GM19099 (cell line): Measurements from ENCODE around the gene EPS8L2.

Experiments
- POLR2A ChIP-seq: IDR thresholded peaks from 3 replicates; pipeline ENCODE4 v1.6.1; 2011; ENCODE audit warnings: low read depth; ENCODE audit not compliant: insufficient read length; ENCODE audit errors: extremely low read depth

Gene EPS8L2

GRCh38 chr11:724778-725386 lies 18.9 kb downstream of the EPS8L2 start:
- TF ChIP-seq POLR2A = no peak

GRCh38 chr11:725624-726202 lies 19.7 kb downstream of the EPS8L2 start:
- peak; percentile 22 for TF ChIP-seq POLR2A

GRCh38 chr11:726278-727220 lies 20.5 kb downstream of the EPS8L2 start:
- no peak for TF ChIP-seq POLR2A

GRCh38 chr11:727281-727701 lies 21.3 kb downstream of the EPS8L2 start:
- no peak for TF ChIP-seq POLR2A

DNA sequence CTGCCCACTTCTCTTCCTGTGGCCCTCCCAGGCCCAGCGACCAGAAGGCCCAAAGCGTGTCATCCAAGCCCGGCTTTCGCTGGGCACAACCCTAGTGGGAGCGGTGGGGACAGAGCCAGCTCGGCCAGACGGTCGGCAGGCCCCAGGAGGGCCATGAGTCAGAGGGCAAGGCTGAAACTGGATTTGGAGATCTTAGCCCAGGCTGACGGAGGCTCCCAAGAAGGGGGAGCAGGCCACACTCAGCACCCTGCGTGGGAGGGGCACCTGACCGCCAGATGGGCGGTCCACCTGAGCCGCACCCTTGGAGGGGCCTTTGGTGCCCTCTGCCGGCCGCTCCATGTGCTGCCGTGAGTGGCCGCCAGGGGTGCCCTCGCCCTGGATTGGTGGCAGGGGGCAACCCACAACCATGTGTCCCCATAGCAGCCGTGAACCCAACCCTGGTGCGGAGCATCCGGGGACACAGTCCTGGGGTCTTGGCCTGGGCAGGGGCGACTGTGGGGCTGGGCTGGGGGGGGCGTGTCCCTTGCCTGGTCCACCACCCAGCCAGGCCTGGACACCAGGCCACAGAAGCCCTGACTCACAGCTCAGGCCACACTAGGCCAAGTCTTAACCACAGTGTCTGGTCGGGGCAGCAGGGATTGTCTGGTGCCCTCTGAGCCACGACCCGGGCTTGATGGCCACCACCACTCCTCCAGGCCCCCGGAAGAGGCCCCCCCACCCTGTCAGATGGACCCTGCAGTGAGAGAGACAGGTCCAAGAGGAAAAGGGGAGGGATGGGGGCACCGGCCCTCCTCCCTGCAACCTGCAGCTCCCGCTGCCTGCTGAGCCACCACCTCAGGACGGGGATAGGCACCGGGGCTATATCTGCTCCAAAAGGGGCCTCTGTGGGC lies 22.1 kb downstream of the EPS8L2 start:
- TF ChIP-seq POLR2A = no peak

DNA sequence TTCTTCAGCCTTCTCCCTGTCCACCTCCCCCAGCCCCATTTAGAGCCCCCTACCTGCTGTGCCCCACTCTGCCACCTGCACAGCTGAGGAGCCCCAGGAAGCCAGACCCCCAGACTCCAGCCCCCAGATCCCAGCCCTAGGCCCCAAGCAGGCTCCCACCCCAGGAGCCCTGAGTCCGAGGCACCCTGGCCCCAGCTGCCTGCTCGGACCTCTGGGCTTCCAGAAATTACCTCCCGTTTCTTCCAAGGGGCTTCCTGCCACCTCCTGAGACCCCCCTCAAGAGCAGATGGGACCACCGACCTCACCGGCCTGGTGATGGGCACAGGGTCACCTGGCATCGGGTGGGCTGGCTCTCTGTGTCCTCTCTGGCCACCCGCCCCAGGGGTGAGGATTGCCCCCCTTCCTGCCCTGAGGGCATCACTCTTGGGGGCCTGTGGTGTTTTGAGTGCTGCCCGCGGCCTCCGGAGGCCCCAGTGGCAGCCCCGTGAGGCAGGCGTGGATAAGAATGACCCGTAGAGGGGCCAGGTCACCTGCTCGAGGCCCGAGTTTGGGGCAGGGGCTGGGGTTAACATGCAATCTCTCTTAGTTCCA lies 23.0 kb downstream of the EPS8L2 start:
- no peak for TF ChIP-seq POLR2A

DNA sequence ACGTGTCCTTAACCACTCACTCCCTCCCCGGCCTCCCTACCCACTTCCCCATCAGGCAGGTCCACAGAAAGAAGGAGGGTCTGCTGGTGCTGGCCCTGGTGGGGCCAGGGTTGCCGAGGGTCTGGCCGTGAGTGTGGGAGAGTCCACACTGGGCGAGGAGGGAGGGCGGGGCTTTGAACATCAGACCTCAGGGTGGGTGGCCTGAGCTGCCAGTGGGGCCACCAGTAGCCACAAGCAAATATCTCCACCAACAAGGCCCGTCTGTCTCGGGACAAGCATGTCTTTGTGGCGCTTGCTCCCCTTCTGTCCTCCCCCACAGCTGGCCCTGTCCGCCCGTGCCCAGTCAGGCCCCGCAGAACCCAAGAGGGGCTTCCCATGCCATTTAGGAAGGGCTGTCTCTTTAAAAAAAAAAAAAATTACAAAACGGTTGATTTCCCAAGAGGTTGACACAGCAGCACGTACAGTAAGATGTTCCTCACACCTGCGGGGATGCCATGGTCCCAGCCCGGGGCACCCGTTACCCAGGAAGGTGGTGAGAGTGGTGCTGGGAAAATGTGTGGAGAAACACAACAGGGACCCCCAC lies 23.6 kb downstream of the EPS8L2 start:
- no peak for TF ChIP-seq POLR2A

DNA sequence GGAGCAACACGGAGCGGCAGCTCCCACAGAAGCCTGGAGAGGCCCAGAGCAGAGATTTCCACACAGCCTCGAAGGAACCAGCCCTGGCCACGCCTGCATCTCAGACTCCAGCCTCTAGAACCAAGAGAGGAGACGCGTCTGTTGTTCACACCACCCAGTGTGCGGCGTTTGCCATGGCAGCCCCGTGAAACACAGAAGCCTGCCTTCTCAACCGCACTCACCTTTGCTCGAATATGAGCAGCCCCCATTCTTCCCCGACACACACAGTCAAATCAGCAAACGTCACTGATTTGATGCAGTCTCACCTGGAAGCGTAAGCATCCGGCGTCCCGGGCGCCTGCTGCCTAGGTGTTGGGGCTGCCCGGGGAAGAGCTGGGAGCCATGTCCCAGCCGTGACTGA lies 27.0 kb downstream of the EPS8L2 start:
- TF ChIP-seq POLR2A = no peak

GRCh38 chr11:737366-737765 lies 31.3 kb downstream of the EPS8L2 start:
- no peak for TF ChIP-seq POLR2A

DNA sequence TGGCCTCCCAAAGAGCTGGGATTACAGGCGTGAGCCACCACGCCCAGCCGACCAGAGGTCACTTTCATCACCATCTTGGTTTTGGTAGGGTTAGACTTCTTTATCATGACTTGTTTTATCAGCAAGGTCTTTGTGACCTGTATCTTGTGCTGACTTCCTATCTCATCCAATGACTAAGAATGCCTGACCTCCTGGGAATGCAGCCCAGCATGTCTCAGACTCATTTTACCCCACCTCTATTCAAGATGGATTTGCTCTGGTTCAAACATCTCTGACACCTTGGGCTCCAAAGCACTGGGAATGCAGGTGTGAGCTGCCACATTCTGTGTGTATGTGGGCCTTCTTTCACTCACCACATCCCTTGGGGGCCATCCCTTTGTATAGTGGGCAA lies 36.1 kb downstream of the EPS8L2 start:
- no peak for TF ChIP-seq POLR2A

- no peak for TF ChIP-seq POLR2A
These were observed 36.7 kb downstream of the EPS8L2 start for GRCh38 chr11:742571-743201.

DNA sequence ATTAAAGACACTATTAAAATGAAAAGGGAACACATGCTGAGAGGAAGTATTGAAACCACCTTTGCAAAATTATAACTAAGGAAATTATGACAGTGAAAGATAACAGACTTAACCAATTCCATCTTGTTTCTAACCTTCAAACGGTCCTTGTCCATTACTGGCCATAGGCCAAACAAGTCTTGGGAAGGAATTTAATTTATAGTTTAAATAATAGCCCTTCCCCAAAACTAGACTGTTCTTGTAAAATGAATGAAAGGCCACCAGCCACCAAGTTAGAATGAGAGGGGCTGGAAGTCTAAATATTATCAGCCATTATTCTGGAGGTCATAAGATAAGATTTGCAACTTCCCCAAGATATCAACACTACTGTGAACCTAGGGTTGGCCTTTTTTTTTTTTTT lies 39.4 kb downstream of the EPS8L2 start:
- TF ChIP-seq POLR2A = no peak

- TF ChIP-seq POLR2A = no peak
These were observed 40.5 kb downstream of the EPS8L2 start for GRCh38 chr11:746289-747157.
